Tibial nerve (tissue), 4 donors: ENCODE results near the gene GRHL1. TPM values are rescaled to one million over a fixed set of nuclear protein-coding genes. Genes with fewer than 3 reads are reported as not detected.

ENCODE experiments used
- DNase-seq, 2 donors: peaks; one replicate each; pipeline ENCODE4 v3.0.0-alpha.2; 2019; ENCODE audit warnings: low spot score in 2 of 2
- H3K27ac ChIP-seq, 4 donors: fragments of 200-600 bp; sonication (generic) in 3 of 4; one replicate each; pipeline ENCODE4 v1.5.1; 2017 to 2019; ENCODE audit warnings: mild to moderate bottlenecking in 1 of 4
- H3K27me3 ChIP-seq, 2 donors: fragments of 200-600 bp; sonication (generic) in 1 of 2; one replicate each; pipeline versions ENCODE4 v1.5.1 to v1.6.0; 2017 to 2019
- H3K36me3 ChIP-seq, 3 donors: fragments of 200-600 bp; sonication (generic); one replicate each; pipeline ENCODE4 v1.5.1; 2018 to 2019
- H3K4me1 ChIP-seq, 4 donors: fragments of 200-600 bp; sonication (generic) in 3 of 4; one replicate each; pipeline ENCODE4 v1.5.1; 2017 to 2019
- H3K4me3 ChIP-seq, 4 donors: fragments of 200-600 bp; sonication (generic) in 3 of 4; one replicate each; pipeline ENCODE4 v1.5.1; 2017 to 2019; ENCODE audit warnings: mild to moderate bottlenecking in 1 of 4, moderate library complexity in 1 of 4
- H3K9me3 ChIP-seq, 4 donors: fragments of 200-600 bp; sonication (generic) in 3 of 4; one replicate each; pipeline ENCODE4 v1.5.1; 2017 to 2019
- EP300 ChIP-seq, 2 donors: sonication (generic); formaldehyde crosslinking; IDR thresholded peaks; one replicate each; pipeline ENCODE4 v1.6.1; 2017; ENCODE audit warnings: antibody characterized with exemption in 2 of 2, mild to moderate bottlenecking in 1 of 2
- POLR2A ChIP-seq, 2 donors: fragments of 450-650 bp; IDR thresholded peaks; one replicate each; pipeline ENCODE4 v1.6.1; 2017; ENCODE audit warnings: antibody characterized with exemption in 2 of 2, mild to moderate bottlenecking in 2 of 2, moderate library complexity in 2 of 2
- WGBS, 2 donors: methylation state at CpG; one replicate each; pipeline ENCODE4 v1.1.5; 2018; 5-methylcytosine and 5-hydroxymethylcytosine counted together
- total RNA-seq, 4 donors: library from RNA; depleted of rRNA; stranded (reverse); fragments of >200 nt; gene quantifications; one replicate each; pipeline ENCODE4 v1.1.0, GENCODE V29; 2016
- TF ChIP-seq, protein P1 (sequence below), 5 experiments: fragments of 200-600 bp in 3 of 5; fragments of 450-650 bp in 2 of 5; sonication (generic) in 3 of 5; IDR thresholded peaks; one replicate each; pipeline ENCODE4 v1.5.1; 2016 to 2019; ENCODE audit warnings: antibody characterized with exemption in 5 of 5, mild to moderate bottlenecking in 3 of 5, moderate library complexity in 2 of 5

Gene GRHL1
- total RNA-seq, 4 donors from 2014 or later, result 0.66 to 4.2 (median 2.3) TPM; not detected in 1

DNA sequence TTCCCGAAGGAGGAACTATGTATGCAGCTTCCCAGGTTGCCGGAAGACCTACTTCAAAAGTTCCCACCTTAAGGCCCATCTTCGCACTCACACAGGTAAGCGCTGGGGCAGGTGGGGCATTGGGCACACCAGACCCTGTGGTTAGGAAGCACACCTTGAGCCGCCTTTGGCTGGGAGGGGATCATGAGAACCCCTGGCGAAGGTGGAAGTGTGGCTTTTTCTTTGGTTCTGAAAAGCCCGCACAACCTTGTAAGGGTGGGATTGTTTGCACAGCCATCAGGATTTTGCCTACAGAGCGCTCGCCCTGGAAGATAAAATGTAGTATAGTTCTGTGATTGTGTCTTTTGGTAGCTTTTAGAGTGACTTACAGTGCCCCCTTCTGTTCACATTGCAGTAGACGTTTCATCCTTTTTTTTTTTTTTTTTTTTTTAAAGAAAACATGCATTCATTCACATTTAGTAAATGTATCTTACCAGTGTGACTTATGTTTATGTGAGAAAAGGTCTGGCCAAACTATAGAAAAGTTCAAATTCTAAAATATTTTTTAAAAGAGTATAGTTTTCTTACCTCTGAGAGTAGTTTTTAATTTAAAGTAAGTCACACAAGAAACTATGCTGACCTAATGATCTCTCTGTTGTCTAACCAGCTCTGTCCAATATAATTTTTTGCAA, 97.1 kb downstream of the GRHL1 start:
- 54% methylated on average over 10 of the region's 10 CpGs for WGBS, 2 donors
- Histone ChIP-seq H3K36me3 (peaks cover 0 to 64% (median 0%) of the 10 kb centered on the region in 3 donors), H3K9me3 (no peaks in the 10 kb centered on the region), H3K27me3 (no peaks in the 10 kb centered on the region), H3K4me1 (peaks cover 0 to 73% (median 23%) of the 10 kb centered on the region in 4 donors), H3K27ac (peak overlapping the region in 1 of 4 donors; percentile 99), H3K4me3 (no peak overlapping the region)
- DNase-seq, result no peak
- peak in 1 of 2 donors; percentile 15 for TF ChIP-seq EP300 (IDR thresholded peaks at IDR 0.05)
- TF ChIP-seq POLR2A (IDR thresholded peaks at IDR 0.05), result no peak
- TF ChIP-seq, protein P1, sequence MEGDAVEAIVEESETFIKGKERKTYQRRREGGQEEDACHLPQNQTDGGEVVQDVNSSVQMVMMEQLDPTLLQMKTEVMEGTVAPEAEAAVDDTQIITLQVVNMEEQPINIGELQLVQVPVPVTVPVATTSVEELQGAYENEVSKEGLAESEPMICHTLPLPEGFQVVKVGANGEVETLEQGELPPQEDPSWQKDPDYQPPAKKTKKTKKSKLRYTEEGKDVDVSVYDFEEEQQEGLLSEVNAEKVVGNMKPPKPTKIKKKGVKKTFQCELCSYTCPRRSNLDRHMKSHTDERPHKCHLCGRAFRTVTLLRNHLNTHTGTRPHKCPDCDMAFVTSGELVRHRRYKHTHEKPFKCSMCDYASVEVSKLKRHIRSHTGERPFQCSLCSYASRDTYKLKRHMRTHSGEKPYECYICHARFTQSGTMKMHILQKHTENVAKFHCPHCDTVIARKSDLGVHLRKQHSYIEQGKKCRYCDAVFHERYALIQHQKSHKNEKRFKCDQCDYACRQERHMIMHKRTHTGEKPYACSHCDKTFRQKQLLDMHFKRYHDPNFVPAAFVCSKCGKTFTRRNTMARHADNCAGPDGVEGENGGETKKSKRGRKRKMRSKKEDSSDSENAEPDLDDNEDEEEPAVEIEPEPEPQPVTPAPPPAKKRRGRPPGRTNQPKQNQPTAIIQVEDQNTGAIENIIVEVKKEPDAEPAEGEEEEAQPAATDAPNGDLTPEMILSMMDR (IDR thresholded peaks at IDR 0.05), result peak; percentile 36 to 67 (median 54)

Other genes with a start within 250 kb of the GRHL1 start
- 10 to 100 TPM; 10.8 to 21.4 (median 17.9) TPM for gene TAF1B, start 108.2 kb upstream of the GRHL1 start, total RNA-seq
- 10 to 100 TPM; 17.1 to 23.7 (median 20.9) TPM for gene KLF11, start 91.9 kb downstream of the GRHL1 start, total RNA-seq
- gene CYS1, start 128.7 kb downstream of the GRHL1 start, total RNA-seq, result 10 to 100 TPM in 3 of 4 donors, 1 to 10 TPM in 1; 2.7 to 17.5 (median 10.9) TPM
- gene RRM2, start 171.0 kb downstream of the GRHL1 start, total RNA-seq, result under 1 TPM in 2 of 4 donors, not detected in 2; 0.59 to 0.60 TPM